Amniotic stem cell (primary cell): ENCODE data around the gene SCTR.

Experiments used
- DNase-seq: peaks from one replicate; lab custom pipeline; 2025; lab: John Stamatoyannopoulos, UW

The SCTR gene

GRCh38 chr2:119474371-119475224, 49.7 kb downstream of the SCTR start:
- no peak for DNase-seq

- DNase-seq = no peak
Measured at GRCh38 chr2:119473621-119474370, 50.5 kb downstream of the SCTR start.

GRCh38 chr2:119472749-119473148, 51.5 kb downstream of the SCTR start:
- DNase-seq = no peak

- DNase-seq = no peak
Measured at GRCh38 chr2:119469661-119470297, 54.5 kb downstream of the SCTR start.

- DNase-seq = no peak
Measured at GRCh38 chr2:119469131-119469530, 55.2 kb downstream of the SCTR start.

GRCh38 chr2:119468154-119468955, 55.9 kb downstream of the SCTR start:
- no peak for DNase-seq

- DNase-seq = no peak
Measured at GRCh38 chr2:119466373-119466772, 57.9 kb downstream of the SCTR start.

- DNase-seq = no peak
Measured at GRCh38 chr2:119465687-119466086, 58.6 kb downstream of the SCTR start.

- no peak for DNase-seq
Measured at GRCh38 chr2:119464981-119465380, 59.3 kb downstream of the SCTR start.

- no peak for DNase-seq
Measured at GRCh38 chr2:119463990-119464389, 60.3 kb downstream of the SCTR start.

- no peak for DNase-seq
Measured at GRCh38 chr2:119463136-119463535, 61.1 kb downstream of the SCTR start.

GRCh38 chr2:119462574-119462973, 61.7 kb downstream of the SCTR start:
- DNase-seq = no peak

- DNase-seq = no peak
Measured at GRCh38 chr2:119461811-119462210, 62.5 kb downstream of the SCTR start.

GRCh38 chr2:119460076-119460475, 64.2 kb downstream of the SCTR start:
- no peak for DNase-seq

GRCh38 chr2:119455066-119455718, 69.1 kb downstream of the SCTR start:
- no peak for DNase-seq

GRCh38 chr2:119453972-119454593, 70.2 kb downstream of the SCTR start:
- no peak for DNase-seq

GRCh38 chr2:119451336-119452050, 72.8 kb downstream of the SCTR start:
- DNase-seq = no peak

GRCh38 chr2:119449521-119449920, 74.8 kb downstream of the SCTR start:
- no peak for DNase-seq

- DNase-seq = no peak
Measured at GRCh38 chr2:119448427-119449141, 75.7 kb downstream of the SCTR start.

- DNase-seq = no peak
Measured at GRCh38 chr2:119446037-119446436, 78.2 kb downstream of the SCTR start.
